IPS-18c (cell line): ENCODE results near the gene TDRD9.
"Not testable (repeated sequence)": the region's sequence is repeated elsewhere in the genome, so short reads cannot be mapped to it uniquely, and the experiment has no call there.

Source experiments
- H3K4me3 ChIP-seq: 2 replicates; pipeline ENCODE4 v1.7.0; 2013; ENCODE audit warnings: low read depth, mild to moderate bottlenecking, low read length, moderate library complexity; ENCODE audit not compliant: insufficient read depth
- H3K9me3 ChIP-seq: one replicate; pipeline ENCODE4 v1.6.1; 2013; ENCODE audit warnings: mild to moderate bottlenecking, low read length, moderate library complexity; ENCODE audit not compliant: control insufficient read depth, insufficient read depth

Gene TDRD9, protein sequence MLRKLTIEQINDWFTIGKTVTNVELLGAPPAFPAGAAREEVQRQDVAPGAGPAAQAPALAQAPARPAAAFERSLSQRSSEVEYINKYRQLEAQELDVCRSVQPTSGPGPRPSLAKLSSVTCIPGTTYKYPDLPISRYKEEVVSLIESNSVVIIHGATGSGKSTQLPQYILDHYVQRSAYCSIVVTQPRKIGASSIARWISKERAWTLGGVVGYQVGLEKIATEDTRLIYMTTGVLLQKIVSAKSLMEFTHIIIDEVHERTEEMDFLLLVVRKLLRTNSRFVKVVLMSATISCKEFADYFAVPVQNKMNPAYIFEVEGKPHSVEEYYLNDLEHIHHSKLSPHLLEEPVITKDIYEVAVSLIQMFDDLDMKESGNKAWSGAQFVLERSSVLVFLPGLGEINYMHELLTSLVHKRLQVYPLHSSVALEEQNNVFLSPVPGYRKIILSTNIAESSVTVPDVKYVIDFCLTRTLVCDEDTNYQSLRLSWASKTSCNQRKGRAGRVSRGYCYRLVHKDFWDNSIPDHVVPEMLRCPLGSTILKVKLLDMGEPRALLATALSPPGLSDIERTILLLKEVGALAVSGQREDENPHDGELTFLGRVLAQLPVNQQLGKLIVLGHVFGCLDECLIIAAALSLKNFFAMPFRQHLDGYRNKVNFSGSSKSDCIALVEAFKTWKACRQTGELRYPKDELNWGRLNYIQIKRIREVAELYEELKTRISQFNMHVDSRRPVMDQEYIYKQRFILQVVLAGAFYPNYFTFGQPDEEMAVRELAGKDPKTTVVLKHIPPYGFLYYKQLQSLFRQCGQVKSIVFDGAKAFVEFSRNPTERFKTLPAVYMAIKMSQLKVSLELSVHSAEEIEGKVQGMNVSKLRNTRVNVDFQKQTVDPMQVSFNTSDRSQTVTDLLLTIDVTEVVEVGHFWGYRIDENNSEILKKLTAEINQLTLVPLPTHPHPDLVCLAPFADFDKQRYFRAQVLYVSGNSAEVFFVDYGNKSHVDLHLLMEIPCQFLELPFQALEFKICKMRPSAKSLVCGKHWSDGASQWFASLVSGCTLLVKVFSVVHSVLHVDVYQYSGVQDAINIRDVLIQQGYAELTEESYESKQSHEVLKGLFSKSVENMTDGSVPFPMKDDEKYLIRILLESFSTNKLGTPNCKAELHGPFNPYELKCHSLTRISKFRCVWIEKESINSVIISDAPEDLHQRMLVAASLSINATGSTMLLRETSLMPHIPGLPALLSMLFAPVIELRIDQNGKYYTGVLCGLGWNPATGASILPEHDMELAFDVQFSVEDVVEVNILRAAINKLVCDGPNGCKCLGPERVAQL (N-terminal part only)

DNA sequence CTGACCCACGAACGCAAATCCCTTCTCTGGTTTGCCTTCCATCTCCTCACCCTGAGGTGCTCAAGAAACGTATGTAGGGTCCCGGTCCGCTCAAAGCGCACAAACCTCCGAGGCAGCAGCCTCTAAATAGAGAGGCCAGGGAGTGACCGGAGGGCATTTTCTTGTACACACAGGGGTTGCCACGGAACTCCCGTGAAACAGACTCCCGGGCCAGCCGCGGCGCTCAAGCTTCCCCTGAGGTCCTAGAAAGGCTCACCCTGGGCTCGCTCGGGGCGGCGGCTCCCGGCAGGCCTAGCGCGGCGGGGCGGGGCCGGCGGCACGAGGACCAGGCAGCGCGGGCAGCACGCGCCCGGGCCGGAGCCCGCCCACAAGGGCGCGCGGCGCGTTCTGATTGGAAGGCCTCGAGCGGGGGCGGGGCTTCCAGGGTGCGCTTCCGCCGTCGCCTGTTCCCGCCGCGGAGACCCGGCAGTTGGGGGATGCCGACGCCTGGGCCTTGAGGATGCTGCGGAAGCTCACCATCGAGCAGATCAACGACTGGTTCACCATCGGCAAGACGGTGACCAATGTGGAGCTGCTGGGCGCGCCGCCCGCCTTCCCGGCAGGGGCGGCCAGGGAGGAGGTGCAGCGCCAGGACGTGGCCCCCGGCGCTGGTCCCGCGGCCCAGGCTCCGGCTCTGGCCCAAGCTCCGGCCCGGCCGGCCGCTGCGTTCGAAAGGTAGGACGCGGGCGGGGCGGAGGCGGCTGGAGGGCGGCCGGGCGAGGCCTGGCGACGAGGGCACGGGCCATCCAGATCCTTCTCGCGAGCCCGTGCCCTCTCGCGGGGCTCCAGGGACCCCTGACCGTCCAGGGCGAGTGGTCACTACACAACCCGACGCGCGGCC is at the start of gene TDRD9:
TDRD9 (plus strand) TSS at position 446 of the 880 bp plus-strand sequence; CDS start at position 500, 54 bp downstream.
- Histone ChIP-seq H3K4me3 (no peak within 1 kb of the TSS), H3K9me3 (peaks cover 2% of the 10 kb centered on the region)

- Histone ChIP-seq H3K4me3 (no peak overlapping the region), H3K9me3 (no peaks in the 10 kb centered on the region)
Observed at GRCh38 chr14:103879118-103879569, 49.1 kb upstream of the TDRD9 start.

GRCh38 chr14:103879570-103880347 is 48.5 kb upstream of the TDRD9 start:
- Histone ChIP-seq H3K4me3 (no peak overlapping the region; the same call in 1 of the 2 replicates), H3K9me3 (no peaks in the 10 kb centered on the region)

- H3K9me3 ChIP-seq, result no peaks in the 10 kb centered on the region
- no peak overlapping the region for H3K4me3 ChIP-seq
Observed at GRCh38 chr14:103880348-103881267, 47.6 kb upstream of the TDRD9 start.

- Histone ChIP-seq H3K9me3 (no peaks in the 10 kb centered on the region), H3K4me3 (no peak overlapping the region)
Observed at GRCh38 chr14:103881268-103882201, 46.7 kb upstream of the TDRD9 start.

DNA sequence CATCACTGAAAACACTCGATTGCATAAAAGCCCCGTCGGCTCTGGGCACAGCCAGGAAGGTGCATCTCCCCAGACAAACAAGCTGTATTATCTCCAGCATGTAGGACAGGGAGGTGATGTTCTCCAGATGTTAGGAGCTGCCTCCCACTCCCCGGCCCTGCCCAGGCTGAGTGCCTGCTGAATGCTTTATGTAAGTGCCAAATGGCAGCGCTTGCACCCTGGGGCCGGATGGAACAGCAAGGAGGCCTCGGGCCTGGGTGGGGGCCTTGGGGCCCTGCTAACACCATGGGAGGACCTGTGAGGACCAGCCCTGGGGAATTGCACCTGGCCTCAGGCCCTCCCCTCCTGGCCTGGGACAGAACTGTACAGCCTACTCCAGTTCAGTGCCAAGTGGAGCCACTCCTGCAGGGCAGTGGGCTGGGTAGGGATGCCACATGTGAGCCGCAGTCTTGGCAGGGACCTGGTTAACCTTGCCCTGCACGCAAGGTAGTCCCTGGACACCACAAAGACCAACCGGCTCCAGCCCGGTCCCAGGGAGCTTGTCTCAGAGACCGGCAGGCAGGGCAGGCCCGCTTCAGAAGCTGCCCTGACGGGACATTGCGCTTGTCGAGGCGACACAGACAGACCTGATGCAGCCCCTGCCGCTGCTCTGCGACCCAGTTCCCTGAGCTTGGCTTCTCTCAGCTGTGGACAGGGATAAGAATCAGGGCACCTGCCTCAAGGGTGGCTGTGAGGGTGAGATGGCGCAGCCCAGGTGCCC is 45.6 kb upstream of the TDRD9 start:
- H3K4me3 ChIP-seq, result no peak overlapping the region
- H3K9me3 ChIP-seq, result no peaks in the 10 kb centered on the region

- Histone ChIP-seq H3K4me3 (no peak overlapping the region), H3K9me3 (no peaks in the 10 kb centered on the region)
Observed at GRCh38 chr14:103883263-103883523, 45.1 kb upstream of the TDRD9 start.

- Histone ChIP-seq H3K4me3 (no peak overlapping the region), H3K9me3 (no peaks in the 10 kb centered on the region)
Observed at GRCh38 chr14:103884854-103885253, 43.4 kb upstream of the TDRD9 start.

DNA sequence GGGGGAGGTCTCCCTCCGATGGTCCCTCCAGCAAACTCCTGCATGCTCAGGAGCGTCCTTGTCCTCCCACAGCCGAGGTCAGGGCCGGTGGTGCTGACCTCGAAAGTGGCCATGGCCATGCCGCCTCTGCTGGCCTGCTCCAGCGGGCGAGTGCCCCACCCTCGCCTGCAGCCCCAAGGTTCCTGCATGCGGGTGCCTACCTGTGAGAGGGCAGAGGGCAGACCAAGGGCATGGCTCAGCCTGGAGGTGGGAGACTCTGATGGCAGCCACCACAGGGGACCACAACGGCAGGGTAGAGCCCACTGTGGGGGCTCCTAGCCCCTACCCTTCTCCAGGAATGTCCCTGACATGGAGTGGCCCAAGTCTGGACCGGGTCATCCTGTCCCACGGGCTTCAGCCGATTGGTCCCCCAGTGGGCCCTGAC is 42.7 kb upstream of the TDRD9 start:
- no peaks in the 10 kb centered on the region for H3K9me3 ChIP-seq
- no peak overlapping the region for H3K4me3 ChIP-seq

- Histone ChIP-seq H3K9me3 (no peaks in the 10 kb centered on the region), H3K4me3 (no peak overlapping the region)
Observed at GRCh38 chr14:103886304-103887169, 41.7 kb upstream of the TDRD9 start.

DNA sequence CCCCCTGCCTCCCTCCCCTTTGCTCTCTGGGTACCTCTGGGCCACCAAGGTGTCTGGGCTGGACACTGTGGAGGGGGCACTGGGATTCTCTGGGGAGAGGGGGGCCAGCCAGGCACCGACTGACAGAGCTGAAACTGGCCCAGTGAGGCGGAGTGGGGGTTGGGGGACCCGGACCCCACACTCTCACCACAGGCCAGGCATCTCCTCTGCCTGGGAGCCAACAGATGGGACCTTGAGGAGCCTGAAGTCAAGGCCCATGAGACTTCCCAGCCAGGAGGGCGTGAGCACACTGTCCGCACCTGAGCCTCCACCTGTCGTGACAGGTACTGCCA is 41.1 kb upstream of the TDRD9 start:
- Histone ChIP-seq H3K4me3 (no peak overlapping the region), H3K9me3 (no peaks in the 10 kb centered on the region)

DNA sequence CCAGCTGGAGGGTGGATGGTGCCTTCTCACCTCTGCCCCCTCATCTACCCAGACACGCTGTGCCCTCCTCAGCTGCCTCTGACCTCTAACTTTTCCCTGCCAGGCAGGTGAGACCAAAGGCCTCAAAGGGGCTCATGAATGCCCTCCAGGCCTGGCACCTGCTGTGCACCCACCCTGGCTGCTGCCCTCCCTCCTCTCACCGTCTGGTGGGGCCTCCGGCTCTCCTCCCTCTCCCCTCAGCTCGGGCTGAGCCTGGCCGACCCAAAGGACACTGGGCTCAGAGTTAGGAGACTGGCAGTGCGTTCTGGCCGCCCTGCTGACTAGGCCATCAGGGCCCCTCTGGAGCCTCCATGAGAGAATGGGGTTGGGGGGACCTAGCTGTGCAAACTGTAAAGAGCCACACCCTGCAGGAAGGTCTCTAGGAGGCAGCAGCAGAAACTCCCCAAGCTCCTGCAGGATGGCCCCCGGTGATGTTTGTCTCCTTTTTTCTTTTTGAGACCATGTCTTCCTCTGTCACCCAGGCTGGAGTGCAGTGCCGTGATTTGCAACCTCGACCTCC is 40.6 kb upstream of the TDRD9 start:
- no peaks in the 10 kb centered on the region for H3K9me3 ChIP-seq

GRCh38 chr14:103889002-103889312 is 39.3 kb upstream of the TDRD9 start:
- not testable (repeated sequence) for H3K4me3 ChIP-seq, H3K9me3 ChIP-seq

More for the DNA sequence above, 40.6 kb upstream of the TDRD9 start:
- no peak overlapping the region for H3K4me3 ChIP-seq
